ENCODE data around the gene SERPINB10.

GRCh38 chr18:63980896-63981460, 73.2 kb downstream of the SERPINB10 start:
- TF ChIP-seq ZNF513 (tag by site-specific recombination; IDR thresholded peaks at IDR 0.05) (no peak), CTCF (tag by site-specific recombination; IDR thresholded peaks at IDR 0.05) (no peak), ZNF629 (tag by site-specific recombination; IDR thresholded peaks at IDR 0.05) (no peak)

Measured in HEK293 (cell line).